Measurements from ENCODE around the gene MAP2K6. TPM values are rescaled to one million over a fixed set of nuclear protein-coding genes. Genes with fewer than 3 reads are reported as not detected.

MAP2K6 gene
- polyA plus RNA-seq, 1 experiment, result 1.2 TPM

DNA sequence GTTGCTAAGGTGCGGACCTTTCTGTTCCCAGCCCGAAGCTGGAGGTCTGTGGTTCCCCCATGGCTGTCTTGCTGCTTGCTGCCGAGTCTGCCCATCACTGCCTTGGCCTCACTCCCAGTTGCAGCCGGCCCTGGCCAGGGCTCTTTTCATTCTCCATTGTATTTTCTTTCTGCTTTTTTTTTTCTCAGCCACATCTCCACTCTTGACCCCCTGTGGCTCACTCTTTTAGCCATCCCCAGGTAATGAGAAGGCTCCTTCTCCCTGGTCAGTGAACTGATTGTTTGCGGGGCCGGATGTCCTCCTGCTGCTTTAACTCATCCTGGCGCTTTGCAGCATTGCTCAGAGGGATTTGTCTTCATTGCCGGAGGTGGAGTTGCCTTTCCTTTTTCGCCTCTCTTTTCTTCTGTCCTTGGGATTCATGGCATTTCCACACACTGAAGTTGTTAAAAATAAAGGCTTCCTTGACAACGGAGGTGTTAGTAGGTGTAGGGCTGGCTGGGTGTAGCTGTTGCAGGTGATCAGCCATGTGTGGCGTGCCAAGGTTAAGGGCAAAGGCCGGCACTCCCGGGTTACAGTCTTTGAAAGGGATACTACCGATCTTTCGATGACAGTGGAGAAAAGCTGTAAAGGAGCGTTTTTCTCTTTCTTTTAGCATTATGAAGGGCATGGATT is 34.1 kb downstream of the MAP2K6 start:
- DNase-seq (ENCODE audit: low read depth), result no peak
- Histone ChIP-seq H3K36me3 (ENCODE audit: control insufficient read depth, insufficient read depth, low read length) (no peaks in the 10 kb centered on the region), H3K4me3 (ENCODE audit: low read depth, low read length) (no peak overlapping the region), H3K27me3 (ENCODE audit: control insufficient read depth, insufficient read depth, low read length) (no peaks in the 10 kb centered on the region)
- CTCF ChIA-PET, result no interaction called here
- POLR2A ChIA-PET, result no interaction called here
- TF ChIP-seq, protein P1, sequence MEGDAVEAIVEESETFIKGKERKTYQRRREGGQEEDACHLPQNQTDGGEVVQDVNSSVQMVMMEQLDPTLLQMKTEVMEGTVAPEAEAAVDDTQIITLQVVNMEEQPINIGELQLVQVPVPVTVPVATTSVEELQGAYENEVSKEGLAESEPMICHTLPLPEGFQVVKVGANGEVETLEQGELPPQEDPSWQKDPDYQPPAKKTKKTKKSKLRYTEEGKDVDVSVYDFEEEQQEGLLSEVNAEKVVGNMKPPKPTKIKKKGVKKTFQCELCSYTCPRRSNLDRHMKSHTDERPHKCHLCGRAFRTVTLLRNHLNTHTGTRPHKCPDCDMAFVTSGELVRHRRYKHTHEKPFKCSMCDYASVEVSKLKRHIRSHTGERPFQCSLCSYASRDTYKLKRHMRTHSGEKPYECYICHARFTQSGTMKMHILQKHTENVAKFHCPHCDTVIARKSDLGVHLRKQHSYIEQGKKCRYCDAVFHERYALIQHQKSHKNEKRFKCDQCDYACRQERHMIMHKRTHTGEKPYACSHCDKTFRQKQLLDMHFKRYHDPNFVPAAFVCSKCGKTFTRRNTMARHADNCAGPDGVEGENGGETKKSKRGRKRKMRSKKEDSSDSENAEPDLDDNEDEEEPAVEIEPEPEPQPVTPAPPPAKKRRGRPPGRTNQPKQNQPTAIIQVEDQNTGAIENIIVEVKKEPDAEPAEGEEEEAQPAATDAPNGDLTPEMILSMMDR (IDR thresholded peaks at IDR 0.05; ENCODE audit: insufficient read depth, low read depth, low read length), result no peak

DNA sequence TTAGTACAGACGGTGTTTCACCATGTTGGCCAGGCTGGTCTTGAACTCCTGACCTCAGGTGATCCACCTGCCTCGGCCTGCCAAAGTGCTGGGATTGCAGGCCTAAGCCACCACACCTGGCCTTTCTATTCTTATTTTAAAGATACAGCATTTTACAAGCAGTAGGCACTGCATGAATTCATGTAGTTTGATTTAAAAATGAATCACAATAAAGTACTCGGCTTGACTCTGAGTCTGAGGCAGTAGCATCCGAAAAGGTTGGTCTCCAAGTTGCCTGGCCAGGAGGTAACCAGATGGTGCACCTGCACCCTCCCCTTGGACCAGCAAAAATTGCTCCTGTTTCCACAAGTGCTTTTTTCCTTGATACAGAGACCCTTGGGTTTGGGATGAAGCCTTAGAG is 35.6 kb downstream of the MAP2K6 start:
- no peak overlapping the region for H3K4me3 ChIP-seq (ENCODE audit: low read depth, low read length)
- no peaks in the 10 kb centered on the region for H3K27me3 ChIP-seq (ENCODE audit: control insufficient read depth, insufficient read depth, low read length)
- ChIA-PET CTCF (interaction anchor here (0.6 to 1.2 kb wide), 2 partner anchors 15 to 29 kb away, joined by 3 read pairs; no protein-coding TSS in a partner anchor), POLR2A (no interaction called here)
- H3K36me3 ChIP-seq (ENCODE audit: control insufficient read depth, insufficient read depth, low read length), result no peaks in the 10 kb centered on the region
- TF ChIP-seq, protein P1 (IDR thresholded peaks at IDR 0.05; ENCODE audit: insufficient read depth, low read depth, low read length), result no peak
- DNase-seq (ENCODE audit: low read depth), result no peak

DNA sequence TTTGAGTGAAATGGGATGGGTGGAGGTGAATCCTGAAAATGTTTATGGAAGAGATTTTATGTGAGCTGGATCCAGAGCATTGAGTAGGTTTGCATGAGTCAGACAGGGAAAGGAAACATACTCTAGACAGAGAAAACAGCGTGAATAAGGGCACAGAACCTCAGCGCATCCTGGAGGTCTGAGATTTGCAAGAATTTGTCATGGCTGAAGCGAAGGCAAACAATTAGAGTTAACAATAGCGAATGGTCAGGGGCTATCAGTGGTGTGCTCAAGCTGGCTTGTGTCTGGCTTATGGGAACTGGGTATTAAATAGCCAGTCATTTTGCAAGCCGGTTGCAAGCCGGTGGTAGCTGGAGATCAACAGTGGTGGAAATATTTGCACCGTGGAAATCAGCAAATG is 36.4 kb downstream of the MAP2K6 start:
- H3K4me3 ChIP-seq (ENCODE audit: low read depth, low read length), result no peak overlapping the region
- H3K27me3 ChIP-seq (ENCODE audit: control insufficient read depth, insufficient read depth, low read length), result no peaks in the 10 kb centered on the region
- CTCF ChIA-PET, result interaction anchor here (1.2 to 1.5 kb wide), 2 partner anchors 14 kb away, joined by 3 to 4 read pairs; no protein-coding TSS in a partner anchor
- no peak for DNase-seq (ENCODE audit: low read depth)
- TF ChIP-seq, protein P1 (IDR thresholded peaks at IDR 0.05; ENCODE audit: insufficient read depth, low read depth, low read length), result no peak
- H3K36me3 ChIP-seq (ENCODE audit: control insufficient read depth, insufficient read depth, low read length), result no peaks in the 10 kb centered on the region
- POLR2A ChIA-PET, result no interaction called here

DNA sequence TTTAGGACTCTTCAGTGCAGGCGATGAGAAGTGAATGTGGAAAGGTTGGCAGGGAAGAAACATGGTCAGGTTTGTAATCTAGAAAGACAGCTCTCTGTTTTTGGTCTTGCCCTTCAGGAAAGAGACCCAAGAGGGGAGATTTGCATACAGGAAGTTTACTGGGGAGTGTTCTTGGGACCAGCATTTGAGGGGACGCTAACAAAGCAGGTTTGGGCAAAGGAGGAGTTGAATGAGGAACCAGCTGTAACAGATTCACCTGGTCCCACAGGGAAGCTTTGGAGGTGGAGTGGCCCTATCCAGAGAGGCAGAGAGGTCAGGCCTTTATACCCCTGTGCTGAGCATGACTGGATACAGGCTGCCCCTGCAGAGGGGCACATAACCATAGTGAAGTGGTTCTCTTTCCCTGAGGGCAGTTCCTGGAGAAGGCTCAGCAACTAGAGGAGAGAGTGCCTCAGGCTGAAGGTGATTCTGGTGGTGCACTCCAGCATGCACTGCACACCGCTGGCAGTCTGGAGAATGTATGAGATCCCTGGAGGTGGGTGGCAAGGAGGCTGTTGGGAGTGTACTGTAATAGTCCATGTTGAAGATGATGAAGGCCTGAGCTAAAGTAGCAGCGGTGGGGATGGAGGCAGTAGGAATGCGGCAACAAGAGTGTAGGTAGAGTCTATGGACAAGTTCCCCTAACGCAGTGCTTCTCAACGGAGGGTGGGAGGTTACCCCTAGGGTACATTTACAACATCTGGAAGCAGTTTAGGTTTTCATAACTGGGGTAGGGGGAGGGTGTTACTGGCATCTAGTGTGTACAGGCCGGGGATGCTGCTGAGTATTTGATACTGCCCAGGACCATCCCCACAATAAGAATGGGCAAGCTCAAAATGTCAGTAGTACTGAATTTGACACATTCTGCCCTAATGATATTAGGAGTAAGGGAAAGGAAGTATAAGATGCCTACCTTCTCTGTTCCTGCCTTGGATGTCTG is 37.2 kb downstream of the MAP2K6 start:
- TF ChIP-seq, protein P1 (IDR thresholded peaks at IDR 0.05; ENCODE audit: insufficient read depth, low read depth, low read length), result no peak
- H3K36me3 ChIP-seq (ENCODE audit: control insufficient read depth, insufficient read depth, low read length), result no peaks in the 10 kb centered on the region
- CTCF ChIA-PET, result interaction anchor here (1.2 to 1.5 kb wide), 2 partner anchors 13 to 15 kb away, joined by 3 to 4 read pairs; no protein-coding TSS in a partner anchor
- no peaks in the 10 kb centered on the region for H3K27me3 ChIP-seq (ENCODE audit: control insufficient read depth, insufficient read depth, low read length)
- DNase-seq (ENCODE audit: low read depth), result no peak
- no peak overlapping the region for H3K4me3 ChIP-seq (ENCODE audit: low read depth, low read length)
- POLR2A ChIA-PET, result no interaction called here

DNA sequence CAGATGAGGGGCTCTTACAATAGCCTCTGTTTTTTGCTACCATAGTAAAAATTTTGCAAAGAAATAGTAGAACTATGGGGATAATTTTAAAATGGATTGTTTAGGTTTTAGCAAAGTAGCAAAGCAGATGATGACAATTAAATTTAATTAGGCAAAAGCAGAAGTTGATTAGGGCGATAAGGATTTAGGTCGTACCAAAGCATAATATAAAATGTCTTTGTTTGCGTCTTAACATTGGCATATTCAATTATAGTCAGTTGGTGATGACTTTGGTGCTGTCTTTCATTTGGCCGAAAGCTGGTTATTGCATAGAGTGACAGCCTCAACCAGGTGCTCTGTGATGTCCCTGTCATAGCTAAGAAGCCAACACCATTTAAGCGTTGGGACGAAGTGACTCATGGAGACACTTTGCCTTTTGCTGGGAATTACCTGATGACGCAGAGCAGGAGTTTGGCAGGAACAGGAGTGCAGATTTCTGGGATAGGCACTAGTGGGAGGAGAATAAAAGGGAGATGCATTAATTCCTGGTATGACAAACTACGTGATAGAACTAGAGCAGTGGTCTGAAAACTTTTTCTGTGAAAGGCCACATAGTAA is 38.3 kb downstream of the MAP2K6 start:
- DNase-seq (ENCODE audit: low read depth), result no peak
- no peaks in the 10 kb centered on the region for H3K36me3 ChIP-seq (ENCODE audit: control insufficient read depth, insufficient read depth, low read length)
- CTCF ChIA-PET, result interaction anchor here (1.1 kb wide), 1 partner anchor 10 kb away, joined by 3 read pairs; no protein-coding TSS in a partner anchor
- TF ChIP-seq, protein P1 (IDR thresholded peaks at IDR 0.05; ENCODE audit: insufficient read depth, low read depth, low read length), result no peak
- H3K27me3 ChIP-seq (ENCODE audit: control insufficient read depth, insufficient read depth, low read length), result no peaks in the 10 kb centered on the region
- POLR2A ChIA-PET, result no interaction called here
- no peak overlapping the region for H3K4me3 ChIP-seq (ENCODE audit: low read depth, low read length)
